ENCODE results near the gene IMPA2.
"Not testable (repeated sequence)": the region's sequence is repeated elsewhere in the genome, so short reads cannot be mapped to it uniquely, and the experiment has no call there.

The IMPA2 gene

DNA sequence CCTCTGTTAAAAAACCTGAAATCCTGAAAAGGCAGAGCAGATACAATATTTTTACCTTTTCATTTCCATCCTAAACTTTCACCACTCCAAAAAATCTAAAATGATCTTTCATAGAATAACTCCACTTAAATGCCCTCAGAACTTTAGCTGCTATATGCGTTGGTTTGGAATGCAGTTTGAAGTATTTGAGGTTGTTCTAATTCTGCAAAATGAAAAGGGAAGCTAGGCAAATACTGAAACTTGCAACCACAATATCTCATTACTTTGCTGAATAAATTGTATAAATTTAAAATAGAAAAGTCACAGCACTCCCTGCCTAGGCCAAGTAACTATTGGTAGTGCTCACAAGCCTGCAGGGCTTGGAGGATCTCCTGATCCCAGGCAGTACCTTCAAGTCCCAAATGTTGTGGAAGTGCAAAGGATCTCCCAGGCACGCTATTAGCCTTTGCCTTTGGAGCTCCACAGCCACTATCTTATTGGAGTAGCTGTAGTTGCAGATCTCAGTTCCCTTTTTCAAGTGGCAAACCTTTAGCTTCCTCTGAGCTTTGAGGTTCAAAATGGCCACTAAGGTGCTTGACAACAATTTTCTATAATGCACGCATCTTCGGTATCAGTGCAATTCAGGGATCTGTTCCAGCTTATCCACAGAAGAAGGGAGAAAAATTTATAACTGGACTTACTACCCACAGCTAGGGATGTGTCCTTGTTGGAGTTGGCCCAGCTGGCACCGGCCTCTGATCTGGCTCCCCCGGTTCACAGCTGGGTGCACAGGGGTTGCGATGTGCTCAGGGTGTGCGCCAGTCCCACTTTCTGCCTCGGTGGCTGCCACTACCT, 68.9 kb downstream of the IMPA2 start:
- no peak for DNase-seq (ENCODE audit: low read depth)

DNA sequence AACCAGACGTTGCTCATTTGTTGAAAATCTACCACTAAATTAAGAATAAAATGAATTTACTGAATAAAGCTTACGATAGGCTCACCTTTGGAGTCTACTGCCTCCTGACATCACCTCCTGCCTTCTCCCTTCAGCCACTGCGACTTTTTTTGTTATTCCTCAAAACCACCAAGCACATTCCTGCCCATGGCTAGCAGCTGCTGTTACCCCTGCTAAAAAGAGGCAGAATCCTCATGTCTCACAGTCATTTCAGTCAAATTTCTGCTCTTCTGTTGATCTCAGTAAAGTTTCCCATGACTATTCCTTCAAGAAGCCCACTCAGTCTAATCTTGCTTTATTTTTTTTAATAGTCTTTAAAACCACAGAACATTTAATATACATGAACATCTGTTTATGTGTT, 71.6 kb downstream of the IMPA2 start:
- no peak for DNase-seq (ENCODE audit: low read depth)

DNA sequence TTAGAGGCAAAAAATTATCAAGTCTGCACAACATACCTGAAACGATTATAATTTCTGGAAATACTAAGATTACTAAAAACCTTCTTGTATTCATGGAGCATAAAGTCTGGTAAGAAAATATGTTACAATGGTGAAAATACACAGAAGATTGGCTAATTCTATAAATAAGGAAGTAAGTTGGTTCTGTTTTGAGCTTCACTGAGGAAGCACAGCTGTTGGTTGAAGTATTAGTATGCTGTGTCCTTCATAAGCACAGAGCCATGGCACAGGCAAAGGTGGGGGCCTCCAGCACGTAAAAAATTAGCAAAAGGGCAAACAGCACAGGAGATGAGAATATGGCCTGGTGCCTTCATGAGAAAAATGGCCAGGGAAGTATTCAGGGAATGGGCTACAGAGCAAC, 72.0 kb downstream of the IMPA2 start:
- no peak for DNase-seq (ENCODE audit: low read depth)

DNA sequence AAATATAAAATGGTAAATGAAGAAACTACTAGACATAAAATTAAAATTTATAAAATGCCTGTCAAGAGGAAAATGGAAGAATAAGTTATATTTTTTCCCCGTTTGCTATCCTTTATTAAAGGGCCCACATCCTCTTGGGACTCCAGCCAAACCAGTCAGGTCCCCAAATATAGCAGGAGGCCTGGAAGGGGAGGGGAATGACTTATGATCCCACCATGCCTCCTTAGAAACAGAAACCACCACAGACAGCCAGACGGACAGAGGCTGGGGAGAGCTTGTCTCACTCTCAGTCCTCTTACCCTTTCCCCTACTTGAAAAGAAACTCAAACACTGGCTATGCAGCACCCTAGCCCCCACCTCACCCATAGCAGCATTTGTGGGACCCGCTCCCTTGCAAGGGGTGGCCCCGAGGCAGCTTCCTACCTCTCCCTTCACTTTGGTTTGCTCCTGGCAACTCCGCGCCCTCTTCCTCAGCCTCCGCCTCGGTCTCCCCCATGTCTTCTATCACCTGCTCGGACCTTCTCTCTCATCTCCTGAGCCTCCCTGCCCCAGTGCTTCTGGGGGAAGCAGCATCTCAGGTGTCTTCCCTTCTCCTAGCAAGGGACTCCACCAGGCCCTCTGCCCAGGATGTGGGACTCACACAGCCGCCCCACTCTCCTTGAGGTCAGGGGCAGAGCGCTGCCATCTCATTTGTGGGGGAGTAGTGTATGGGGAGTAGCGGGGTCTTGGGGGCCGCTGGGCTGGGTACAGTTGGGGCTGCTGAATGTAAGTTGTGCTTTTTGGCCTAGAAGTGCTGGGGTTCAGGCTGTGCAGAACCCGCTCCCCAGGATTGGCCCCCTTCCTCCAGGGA, 75.0 kb downstream of the IMPA2 start:
- DNase-seq (ENCODE audit: low read depth) = no peak

DNA sequence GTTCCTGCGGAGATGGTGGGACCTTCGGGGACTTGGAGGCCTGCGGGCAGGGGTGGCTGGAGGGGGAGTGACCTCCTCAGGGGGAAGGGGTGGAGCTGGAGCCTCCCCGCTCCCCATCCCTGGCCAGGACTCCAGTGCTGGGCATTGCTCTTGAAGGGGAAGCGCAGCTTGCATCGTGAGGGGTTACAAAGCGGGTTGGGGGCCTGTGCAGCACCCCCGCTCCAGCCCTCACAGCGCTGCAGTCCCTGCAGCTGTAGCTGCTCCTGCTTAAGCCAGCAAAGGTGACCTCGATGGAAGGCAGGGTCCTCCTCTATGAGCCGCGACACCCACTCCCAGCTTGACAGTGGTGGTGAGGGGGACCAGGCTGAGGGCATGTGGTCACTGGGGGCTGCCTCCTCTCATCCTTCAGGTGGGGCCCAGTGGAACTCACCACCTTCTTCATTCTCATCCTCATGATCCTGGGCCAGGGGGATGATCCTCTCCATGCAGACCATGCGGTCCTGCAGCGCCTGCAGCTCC, 75.6 kb downstream of the IMPA2 start:
- DNase-seq (ENCODE audit: low read depth) = no peak

DNA sequence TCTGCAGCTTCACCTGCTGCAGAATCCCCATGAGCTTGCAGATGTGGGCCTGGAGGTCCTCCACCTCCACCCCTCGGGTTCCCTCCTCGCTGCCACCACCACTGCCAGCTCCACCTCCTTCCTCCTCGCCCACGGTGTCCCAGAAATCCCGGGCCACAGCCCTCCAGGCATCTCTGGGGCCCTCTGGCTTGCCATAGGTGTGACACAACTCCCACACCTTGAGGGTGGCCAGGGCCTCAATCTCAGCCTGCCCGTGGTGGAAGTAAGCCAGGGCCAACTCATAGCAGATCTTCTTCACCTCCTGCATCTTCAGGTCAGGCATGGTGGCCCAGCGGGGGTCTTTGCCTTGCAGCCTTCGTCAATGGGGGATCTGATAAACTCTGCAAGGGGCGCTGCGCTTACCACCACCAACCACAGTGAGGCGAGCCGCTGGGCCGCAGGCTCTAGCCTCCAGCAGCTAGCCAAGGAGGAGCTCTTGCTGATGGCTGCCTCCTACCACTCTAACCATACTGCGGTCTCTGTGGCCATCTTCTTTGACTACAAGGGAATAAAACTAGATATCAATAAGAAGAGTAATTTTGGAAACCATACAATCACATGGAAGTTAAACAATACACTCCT, 76.2 kb downstream of the IMPA2 start:
- no peak for DNase-seq (ENCODE audit: low read depth)

DNA sequence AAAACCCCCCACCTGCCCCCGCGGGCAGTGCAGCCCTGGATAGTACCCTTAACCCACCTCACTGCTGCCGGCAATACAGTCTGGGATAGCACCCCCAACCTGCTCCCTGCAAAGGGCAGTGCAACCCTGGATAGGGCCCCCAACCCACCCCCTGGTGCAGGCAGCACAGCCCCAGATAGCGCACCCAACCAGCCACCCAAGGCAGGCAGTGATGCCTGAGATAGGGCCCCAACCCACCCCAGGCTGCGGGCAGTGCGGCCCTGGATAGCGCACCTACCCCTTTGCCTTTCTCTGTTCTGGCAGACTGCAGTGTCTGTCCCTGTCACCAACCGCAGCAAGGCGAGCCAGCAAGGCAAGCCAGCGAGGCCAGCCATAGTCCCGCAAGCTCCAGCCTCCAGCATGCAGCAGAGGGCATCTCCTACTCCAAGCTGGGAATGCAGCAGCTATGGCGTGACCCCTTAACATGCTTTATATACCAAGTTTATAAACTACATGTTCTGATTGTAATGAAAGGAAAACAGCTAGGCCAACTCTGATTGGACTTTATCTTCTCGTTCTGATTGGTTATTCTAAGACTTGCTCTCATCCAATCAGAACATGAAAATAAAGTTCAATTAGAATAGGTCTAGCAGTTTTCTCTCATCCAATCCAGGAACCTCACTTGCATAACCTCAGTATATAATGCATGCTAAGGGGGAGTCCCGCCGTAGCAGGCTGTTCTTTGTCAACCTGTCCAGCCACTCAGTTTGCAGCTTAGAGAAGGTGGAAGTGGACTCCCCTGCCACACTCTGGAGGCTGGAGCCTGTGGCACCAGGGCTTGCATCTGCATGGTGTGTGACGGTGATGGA, 78.3 kb downstream of the IMPA2 start:
- DNase-seq (ENCODE audit: low read depth) = no peak

DNA sequence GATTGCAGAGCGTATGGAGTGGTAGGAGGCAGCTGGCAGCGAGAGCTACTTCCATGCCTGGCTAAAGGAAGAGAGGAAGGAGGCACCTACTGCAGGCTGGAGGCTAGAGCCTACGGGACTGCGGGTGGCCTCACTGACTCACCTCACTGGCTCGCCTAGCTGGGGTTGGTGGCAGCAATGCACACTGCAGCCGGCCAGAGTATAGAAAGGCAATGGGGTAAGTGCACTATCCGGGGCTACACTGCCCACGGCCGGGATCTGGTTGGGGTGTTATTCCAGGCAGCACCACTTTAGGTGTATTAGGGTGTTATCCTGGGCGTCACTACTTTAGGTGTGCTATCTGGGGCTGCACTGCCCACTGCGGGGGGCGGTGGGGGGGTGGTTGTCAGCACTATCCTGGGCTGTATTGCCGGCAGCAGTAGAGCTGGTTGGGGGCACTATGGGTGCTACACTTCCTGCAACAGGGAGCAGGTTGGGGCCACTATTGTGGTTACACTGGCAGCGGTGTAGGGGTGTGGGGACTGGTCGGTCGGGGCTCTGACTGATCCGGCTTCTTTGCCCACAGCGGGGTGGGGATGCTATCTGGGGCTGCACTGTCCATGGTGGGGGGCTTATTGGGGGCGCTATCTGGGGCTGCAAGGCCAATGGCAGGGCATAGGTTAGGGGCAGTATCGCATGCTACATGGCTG, 79.0 kb downstream of the IMPA2 start:
- no peak for DNase-seq (ENCODE audit: low read depth)

DNA sequence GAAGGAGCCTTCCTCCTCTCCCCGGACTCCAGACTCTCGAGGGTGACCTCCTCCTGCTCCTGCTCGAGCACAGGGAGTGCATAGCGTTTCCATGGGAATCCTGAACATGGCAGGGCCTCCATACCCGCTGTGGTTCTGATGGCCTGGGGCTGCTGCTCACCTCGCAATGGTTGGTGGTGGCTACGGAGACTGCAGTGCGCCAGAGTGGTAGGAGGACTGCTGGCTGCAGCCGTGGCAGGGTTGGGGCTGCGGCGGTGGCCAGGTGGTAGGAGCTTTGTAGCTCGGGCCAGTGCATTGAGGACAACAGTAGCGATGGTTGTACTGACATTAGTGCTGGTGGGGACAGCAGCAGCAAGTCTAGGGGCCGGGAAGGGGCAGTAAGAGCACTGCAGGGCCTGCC, 80.4 kb downstream of the IMPA2 start:
- DNase-seq (ENCODE audit: low read depth) = no peak

DNA sequence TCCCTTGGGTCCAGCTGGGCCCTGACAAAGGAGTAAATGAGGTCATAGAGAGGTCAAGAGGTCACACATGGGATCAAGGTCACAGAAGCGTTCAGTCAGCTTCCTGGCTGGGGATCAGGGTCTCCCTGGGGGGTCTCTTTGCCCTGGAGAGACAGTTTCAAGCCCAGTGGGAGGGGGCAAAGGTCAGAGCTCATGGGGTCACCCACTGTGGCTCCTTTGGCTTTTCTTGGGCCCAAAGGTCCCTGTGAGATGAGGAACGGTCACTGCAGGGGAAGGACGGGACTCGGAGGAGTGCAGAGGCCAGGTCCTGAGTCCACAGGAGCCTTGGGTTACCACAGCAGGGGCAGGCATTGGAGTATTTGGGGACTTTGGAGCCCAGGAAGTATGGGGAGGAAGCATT, 81.7 kb downstream of the IMPA2 start:
- no peak for DNase-seq (ENCODE audit: low read depth)

DNA sequence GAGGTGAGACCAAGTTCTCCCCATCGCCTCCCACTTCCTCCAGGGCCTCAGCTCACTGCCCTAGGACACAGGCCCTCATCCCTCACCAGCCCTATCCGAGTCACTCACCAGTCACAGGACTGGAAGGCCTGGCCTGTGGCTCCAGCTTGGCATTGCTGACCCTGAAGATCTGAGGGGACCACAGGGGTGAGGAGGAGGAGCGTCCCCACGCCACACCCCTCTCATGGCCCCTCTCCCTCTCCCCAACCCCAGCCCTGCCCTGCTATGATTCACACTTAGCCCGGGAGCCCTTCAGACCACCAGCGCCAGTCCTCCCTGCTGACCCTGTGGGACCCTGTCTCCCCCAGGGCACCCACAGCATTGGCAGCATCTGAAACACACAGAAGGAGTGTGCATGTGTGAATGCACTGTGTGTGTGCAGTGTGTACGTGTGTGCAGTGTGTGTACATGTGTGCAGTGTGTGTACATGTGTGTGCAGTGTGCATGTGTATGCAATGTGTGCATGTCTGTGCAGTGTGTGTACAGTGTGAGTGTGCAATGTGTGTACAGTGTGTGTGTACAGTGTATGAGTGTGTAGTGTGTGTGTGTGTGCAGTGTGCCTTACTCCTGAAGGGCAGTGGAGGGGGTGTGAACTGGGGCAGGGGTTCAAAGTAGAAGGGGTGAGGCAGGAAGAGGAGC, 82.9 kb downstream of the IMPA2 start:
- DNase-seq (ENCODE audit: low read depth) = no peak

DNA sequence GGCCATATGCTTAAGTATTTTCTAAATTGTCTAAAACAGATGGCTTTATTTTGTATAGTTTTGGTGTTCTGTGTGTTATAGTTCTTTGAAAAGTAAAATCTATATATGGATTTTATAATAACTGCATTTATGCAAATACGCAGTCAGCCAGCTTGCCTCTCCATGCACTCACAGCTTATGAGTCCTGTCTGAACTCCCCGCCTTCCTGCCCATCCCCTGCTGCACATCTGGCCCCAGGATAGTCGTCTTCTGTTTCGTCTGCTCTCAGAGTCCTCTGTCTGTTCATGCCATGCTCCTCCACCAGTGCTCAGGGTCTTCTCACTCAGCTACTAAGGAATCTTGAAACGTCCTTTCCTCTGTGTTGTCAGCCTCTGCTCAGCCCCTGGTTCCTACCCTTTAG, 84.1 kb downstream of the IMPA2 start:
- DNase-seq (ENCODE audit: low read depth) = no peak

DNA sequence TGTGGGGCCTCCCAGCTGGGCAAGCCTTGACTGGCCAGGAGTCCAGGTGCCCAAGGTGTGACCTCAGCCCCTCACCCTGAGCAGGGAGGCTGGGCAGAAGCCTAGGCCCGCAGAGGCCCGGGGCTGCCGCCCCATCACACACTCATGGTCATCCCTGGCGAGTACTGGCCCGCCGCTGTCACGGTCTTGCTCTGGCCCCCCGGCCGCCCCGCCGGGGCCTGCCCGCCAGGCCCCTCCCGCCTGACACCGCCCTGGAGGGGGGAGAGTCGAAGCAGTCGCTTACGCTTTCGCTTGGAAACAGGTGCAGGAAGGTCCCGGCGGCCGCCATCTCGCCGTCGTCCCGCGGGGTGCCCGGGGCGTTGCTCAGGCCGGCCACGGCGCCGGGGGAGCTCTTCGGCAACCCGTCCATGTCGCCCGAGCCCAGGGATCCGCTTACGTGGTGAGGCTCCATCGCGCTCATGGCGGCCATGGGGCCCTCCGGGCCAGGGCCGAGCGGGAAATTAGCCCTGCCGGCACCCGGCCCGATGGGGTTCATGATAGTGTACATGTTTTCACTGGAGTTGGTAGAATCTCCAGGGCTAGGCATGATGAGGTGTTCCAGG, 85.7 kb downstream of the IMPA2 start:
- no peak for DNase-seq (ENCODE audit: low read depth)

DNA sequence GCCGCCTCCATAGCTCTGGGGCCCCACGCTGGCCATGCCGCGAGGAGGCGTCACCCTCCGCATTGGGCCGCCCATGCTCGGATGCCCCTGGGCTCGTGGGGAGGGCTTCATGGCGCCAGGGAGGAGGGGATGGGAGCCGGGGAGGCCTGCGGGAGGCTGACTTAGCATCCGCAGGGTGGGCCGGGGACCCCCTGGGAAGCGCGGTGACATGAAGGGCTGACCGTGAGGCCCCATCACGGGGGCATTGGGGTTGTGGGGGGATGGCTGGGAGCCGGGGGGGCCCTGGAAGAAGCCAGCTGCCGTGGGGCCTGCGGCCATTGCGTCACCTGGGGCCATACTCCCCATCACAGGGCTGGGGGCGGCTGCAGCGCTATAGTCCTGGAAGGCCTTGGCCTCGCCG, 86.4 kb downstream of the IMPA2 start:
- DNase-seq (ENCODE audit: low read depth) = no peak

DNA sequence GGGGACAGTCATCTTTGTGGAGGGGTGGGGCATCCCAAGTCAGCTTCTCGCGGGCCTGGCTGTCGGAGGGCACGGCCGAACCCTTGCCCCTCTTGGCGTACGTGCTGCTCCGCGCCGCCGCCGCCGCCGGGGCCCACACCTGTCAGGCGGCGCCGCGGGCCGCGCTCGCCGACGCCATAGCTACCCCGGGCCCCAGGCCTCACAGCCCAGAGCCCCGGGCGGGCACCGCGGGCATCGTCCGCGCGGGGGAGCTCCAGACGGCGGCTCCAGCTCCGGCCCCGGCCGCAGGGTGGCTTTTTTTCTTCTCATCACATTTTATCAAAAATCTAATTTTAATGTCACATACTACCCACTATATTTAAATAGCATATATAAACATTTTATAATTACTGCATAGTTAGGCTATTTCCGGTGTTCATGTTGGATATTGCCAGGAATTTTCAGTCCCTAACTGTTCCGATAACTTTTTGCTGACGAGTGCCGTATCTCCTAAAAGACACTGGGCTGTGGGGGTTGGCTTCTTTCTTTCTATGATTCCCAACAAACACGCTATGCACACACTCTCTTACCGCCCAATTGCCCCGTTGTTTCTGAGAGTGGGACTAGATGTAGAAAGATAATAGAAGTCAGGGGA, 87.1 kb downstream of the IMPA2 start:
- not testable (repeated sequence) for DNase-seq (ENCODE audit: low read depth)

DNA sequence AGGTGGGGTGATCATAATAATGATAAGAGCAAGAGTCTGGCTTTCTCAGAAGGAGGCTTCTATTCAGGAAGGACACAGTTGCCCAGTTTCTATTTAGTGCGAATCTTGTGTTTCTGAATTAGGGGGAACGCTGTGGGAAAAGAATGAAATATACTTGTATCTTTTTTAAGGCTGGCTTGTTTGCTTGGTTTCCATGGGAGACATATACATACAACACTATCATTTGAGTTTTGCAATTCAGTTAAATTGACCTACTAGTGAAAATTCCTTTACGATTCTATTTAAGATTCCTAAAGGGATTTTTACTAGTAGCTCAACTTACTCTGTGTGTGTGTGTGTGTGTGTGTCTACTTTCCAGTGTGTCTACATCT, 87.6 kb downstream of the IMPA2 start:
- DNase-seq (ENCODE audit: low read depth) = no peak

DNA sequence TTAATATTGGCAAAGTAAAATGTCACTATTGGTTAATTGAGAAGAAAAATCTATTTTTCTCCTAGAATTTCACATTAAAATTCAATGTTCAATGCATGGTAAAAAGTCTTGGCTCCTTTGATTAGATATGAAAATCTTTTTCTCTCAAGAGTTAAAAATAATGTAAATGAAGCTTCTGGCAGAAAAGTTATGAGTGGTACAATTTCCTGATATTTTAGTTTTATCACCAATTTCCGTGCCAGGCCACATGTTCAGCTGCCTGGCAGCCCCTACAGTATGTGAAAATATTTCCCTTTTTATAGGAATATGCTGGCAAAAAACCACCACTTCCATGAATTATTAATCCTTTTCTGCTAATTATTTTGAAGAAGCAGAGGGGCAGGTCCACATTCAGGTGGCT, 89.8 kb downstream of the IMPA2 start:
- not testable (repeated sequence) for DNase-seq (ENCODE audit: low read depth)

DNA sequence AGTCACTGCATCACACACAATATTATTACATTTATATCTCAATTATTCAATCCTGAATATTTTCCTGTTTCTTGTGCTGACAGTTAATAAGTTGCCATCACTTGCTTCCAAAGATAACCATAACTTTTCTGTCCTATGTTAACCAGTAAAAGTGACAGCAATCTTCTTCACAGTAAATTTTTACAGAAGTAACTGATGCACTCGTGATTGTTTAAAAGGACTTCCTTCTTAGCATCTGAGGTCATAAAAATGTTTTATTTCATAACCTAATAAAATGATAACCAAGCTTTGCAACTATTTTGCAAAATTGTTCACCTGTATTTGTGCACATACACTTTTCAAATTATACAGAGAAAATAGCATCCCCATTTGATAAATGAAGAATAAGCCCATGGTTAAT, 91.7 kb downstream of the IMPA2 start:
- no peak for DNase-seq (ENCODE audit: low read depth)

DNA sequence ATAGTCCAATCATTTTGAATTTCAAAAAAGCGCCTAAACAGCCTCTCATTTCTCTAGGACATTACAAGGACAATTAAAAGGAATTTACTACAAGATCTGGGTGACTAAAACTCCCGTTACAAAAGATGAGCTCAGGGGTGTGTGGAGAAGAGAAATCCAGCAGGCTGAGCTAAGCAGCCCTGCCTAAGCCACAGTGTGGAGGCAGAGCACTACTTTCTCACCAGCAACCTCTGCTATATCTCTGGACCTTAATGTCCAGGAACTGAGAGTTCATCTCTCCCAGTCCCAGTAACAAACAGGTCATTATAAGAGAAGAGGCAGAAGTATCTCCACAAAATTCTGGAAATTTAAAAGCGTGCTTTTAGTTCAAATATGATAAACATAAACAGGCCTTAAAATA, 93.4 kb downstream of the IMPA2 start:
- DNase-seq (ENCODE audit: low read depth) = no peak
